HepG2 (cell line): ENCODE measurements around the gene ETFB. TPM values are rescaled to one million over a fixed set of nuclear protein-coding genes. Genes with fewer than 3 reads are reported as not detected.

Experiments
- AGO2 ChIP-seq: fragments of 200-400 bp; formaldehyde crosslinking; optimal IDR thresholded peaks from 2 replicates; pipeline ENCODE3; 2017; ENCODE audit warnings: mild to moderate bottlenecking, low read depth, low read length, moderate library complexity
- KLF13 ChIP-seq: sonication (generic); formaldehyde crosslinking; IDR thresholded peaks from 2 replicates; pipeline ENCODE4 v1.4.0; 2020; ENCODE audit warnings: mild to moderate bottlenecking, missing genetic modification reagents
- MYC ChIP-seq: sonication (generic); formaldehyde crosslinking; IDR thresholded peaks from 2 replicates; pipeline ENCODE4 v1.9.0; 2021; ENCODE audit warnings: missing genetic modification reagents, borderline replicate concordance
- PTBP1 ChIP-seq: fragments of 200-400 bp; formaldehyde crosslinking; IDR thresholded peaks from 2 replicates; pipeline ENCODE4 v1.6.1; 2018; ENCODE audit warnings: low read length, low read depth; ENCODE audit not compliant: poor library complexity, severe bottlenecking
- RFX5 ChIP-seq: IDR thresholded peaks from 2 replicates; pipeline ENCODE4 v1.6.1; 2011; ENCODE audit warnings: low read depth, low read length, improper control_type of control experiment
- TRIM24 ChIP-seq: sonication (generic); formaldehyde crosslinking; IDR thresholded peaks from 2 replicates; pipeline ENCODE4 v1.8.0; 2022; ENCODE audit warnings: mild to moderate bottlenecking, missing genetic modification reagents
- ZFP1 ChIP-seq: IDR thresholded peaks from 2 replicates; pipeline ENCODE4 v1.6.1; 2016
- ZMAT3 ChIP-seq: sonication (generic); formaldehyde crosslinking; conservative IDR thresholded peaks from 2 replicates; pipeline ENCODE4 v1.7.0; 2021; ENCODE audit warnings: missing genetic modification reagents
- ZNF207 ChIP-seq: fragments of 450-650 bp; IDR thresholded peaks from 2 replicates; pipeline ENCODE4 v1.6.1; 2016; ENCODE audit warnings: antibody characterized with exemption, borderline replicate concordance
- ZNF264 ChIP-seq: sonication (generic); formaldehyde crosslinking; IDR thresholded peaks from 2 replicates; pipeline ENCODE4 v1.4.0; 2020; ENCODE audit warnings: missing genetic modification reagents
- ZNF547 ChIP-seq: sonication (generic); formaldehyde crosslinking; IDR thresholded peaks from 2 replicates; pipeline ENCODE4 v1.5.1; 2020; ENCODE audit warnings: mild to moderate bottlenecking, missing genetic modification reagents
- ZNF746 ChIP-seq: sonication (generic); formaldehyde crosslinking; IDR thresholded peaks from 2 replicates; pipeline ENCODE4 v1.8.0; 2022; ENCODE audit warnings: mild to moderate bottlenecking, missing genetic modification reagents
- ZNF781 ChIP-seq: sonication (generic); formaldehyde crosslinking; IDR thresholded peaks from 2 replicates; pipeline ENCODE4 v1.5.1; 2020; ENCODE audit warnings: borderline replicate concordance, mild to moderate bottlenecking, missing genetic modification reagents; ENCODE audit errors: not compliant biosample characterization
- ZNF839 ChIP-seq: sonication (generic); formaldehyde crosslinking; IDR thresholded peaks from 2 replicates; pipeline ENCODE4 v1.4.0; 2020; ENCODE audit warnings: missing genetic modification reagents, mild to moderate bottlenecking, borderline replicate concordance
- polyA plus RNA-seq, 8 experiments: library from polyadenylated mRNA; depleted of rRNA in 3 of 8; stranded (reverse) in 7 of 8; unstranded in 1 of 8; fragments of >200 nt; fragmentation: Illumina TruSeq in 4 of 8; extraction: Trizol in 4 of 8; gene quantifications; 2 replicates each; pipeline versions ENCODE4 v1.2.1 to v1.2.3, GENCODE V29; 2011 to 2016; ENCODE audit warnings: low read depth in 4 of 8, missing spikeins in 1 of 8, mixed read lengths in 1 of 8; ENCODE audit not compliant: insufficient read depth in 1 of 8
- total RNA-seq, 5 experiments: library from RNA; depleted of rRNA; stranded (reverse); fragments of >200 nt; fragmentation: Illumina TruSeq; extraction: Trizol; gene quantifications; 2 replicates each; pipeline ENCODE4 v1.2.3, GENCODE V29; 2016; ENCODE audit warnings: low read depth in 1 of 5
- TF ChIP-seq, protein P1 (sequence below): IDR thresholded peaks from 2 replicates; pipeline ENCODE4 v1.6.1; 2016; ENCODE audit warnings: low read depth, borderline replicate concordance
- TF ChIP-seq, protein P2 (sequence below): sonication (generic); formaldehyde crosslinking; IDR thresholded peaks from one replicate; pipeline ENCODE4 v1.5.1; 2020; ENCODE audit warnings: mild to moderate bottlenecking, missing genetic modification reagents; ENCODE audit errors: not compliant biosample characterization
- TF ChIP-seq, protein P3 (sequence below): sonication (generic); formaldehyde crosslinking; IDR thresholded peaks from 2 replicates; pipeline ENCODE4 v1.8.0; 2023; ENCODE audit warnings: mild to moderate bottlenecking, missing genetic modification reagents
- TF ChIP-seq, protein P4 (sequence below): sonication (generic); formaldehyde crosslinking; IDR thresholded peaks from 2 replicates; pipeline ENCODE4 v1.4.0; 2020; ENCODE audit warnings: missing genetic modification reagents

ETFB gene
- total and polyA plus RNA-seq, 2 of the 13 experiments (the other 11 are each of a cell fraction or from before 2014, with no cell fraction given), result 678 to 1,314 TPM

DNA sequence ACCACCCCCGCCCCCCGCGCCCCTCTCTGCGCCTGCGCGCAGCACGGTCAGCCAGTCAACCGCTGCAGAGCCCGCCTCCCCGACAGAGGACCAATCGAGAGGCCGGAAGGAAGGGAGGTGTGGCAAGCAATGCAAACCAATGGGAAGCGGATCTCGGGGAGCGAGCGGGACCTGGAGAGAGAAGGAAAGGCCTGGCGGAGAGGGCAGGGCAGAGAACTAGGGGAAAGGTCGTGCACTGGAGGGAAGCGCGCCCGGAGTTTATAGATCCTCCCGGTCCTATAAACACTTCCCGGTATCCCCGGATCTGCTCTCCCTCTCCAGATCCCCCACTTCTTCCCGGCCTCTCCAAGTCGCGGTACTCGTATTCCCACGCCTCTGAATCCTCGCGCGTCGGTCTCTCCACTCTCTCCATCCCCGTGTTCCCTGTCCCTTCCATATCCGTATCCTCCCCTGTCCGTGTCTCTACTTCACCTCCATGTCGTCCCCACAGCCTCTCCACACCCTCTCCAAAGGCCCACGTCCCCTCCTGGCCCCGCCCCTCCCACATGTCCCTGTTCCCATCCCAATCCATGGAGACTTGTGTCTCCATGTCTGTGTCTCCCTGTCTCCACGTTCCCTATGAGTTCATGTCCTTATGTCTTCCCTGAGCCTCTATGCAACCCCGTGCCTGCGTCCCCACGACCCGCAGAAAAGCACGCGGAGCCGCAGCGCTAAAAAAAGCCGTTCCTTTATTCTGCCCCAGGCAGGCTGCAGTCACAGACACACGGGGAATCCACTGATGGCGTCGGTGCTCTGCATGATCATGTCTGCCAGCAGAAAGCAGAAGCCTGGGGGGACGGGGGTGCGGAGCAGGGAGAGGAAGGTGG lies 434 bp upstream of the ETFB start (continued):
- TF ChIP-seq ZNF839 (CRISPR knock-in tag) (no peak), ZNF746 (CRISPR knock-in tag) (no peak), KLF13 (no peak), RFX5 (no peak; the same call in none of the 2 replicates), AGO2 (peak; percentile 98), TRIM24 (CRISPR knock-in tag) (no peak), ZNF781 (CRISPR knock-in tag) (no peak), MYC (CRISPR knock-in tag) (no peak), ZNF264 (CRISPR knock-in tag) (no peak), PTBP1 (peak; percentile 25), ZMAT3 (CRISPR knock-in tag) (no peak; the same call in 1 of the 2 replicates), ZFP1 (CRISPR knock-in tag) (no peak), ZNF207 (no peak), ZNF547 (no peak)
- TF ChIP-seq, protein P1, sequence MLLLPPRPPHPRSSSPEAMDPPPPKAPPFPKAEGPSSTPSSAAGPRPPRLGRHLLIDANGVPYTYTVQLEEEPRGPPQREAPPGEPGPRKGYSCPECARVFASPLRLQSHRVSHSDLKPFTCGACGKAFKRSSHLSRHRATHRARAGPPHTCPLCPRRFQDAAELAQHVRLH (CRISPR knock-in tag), result no peak
- TF ChIP-seq, protein P2, sequence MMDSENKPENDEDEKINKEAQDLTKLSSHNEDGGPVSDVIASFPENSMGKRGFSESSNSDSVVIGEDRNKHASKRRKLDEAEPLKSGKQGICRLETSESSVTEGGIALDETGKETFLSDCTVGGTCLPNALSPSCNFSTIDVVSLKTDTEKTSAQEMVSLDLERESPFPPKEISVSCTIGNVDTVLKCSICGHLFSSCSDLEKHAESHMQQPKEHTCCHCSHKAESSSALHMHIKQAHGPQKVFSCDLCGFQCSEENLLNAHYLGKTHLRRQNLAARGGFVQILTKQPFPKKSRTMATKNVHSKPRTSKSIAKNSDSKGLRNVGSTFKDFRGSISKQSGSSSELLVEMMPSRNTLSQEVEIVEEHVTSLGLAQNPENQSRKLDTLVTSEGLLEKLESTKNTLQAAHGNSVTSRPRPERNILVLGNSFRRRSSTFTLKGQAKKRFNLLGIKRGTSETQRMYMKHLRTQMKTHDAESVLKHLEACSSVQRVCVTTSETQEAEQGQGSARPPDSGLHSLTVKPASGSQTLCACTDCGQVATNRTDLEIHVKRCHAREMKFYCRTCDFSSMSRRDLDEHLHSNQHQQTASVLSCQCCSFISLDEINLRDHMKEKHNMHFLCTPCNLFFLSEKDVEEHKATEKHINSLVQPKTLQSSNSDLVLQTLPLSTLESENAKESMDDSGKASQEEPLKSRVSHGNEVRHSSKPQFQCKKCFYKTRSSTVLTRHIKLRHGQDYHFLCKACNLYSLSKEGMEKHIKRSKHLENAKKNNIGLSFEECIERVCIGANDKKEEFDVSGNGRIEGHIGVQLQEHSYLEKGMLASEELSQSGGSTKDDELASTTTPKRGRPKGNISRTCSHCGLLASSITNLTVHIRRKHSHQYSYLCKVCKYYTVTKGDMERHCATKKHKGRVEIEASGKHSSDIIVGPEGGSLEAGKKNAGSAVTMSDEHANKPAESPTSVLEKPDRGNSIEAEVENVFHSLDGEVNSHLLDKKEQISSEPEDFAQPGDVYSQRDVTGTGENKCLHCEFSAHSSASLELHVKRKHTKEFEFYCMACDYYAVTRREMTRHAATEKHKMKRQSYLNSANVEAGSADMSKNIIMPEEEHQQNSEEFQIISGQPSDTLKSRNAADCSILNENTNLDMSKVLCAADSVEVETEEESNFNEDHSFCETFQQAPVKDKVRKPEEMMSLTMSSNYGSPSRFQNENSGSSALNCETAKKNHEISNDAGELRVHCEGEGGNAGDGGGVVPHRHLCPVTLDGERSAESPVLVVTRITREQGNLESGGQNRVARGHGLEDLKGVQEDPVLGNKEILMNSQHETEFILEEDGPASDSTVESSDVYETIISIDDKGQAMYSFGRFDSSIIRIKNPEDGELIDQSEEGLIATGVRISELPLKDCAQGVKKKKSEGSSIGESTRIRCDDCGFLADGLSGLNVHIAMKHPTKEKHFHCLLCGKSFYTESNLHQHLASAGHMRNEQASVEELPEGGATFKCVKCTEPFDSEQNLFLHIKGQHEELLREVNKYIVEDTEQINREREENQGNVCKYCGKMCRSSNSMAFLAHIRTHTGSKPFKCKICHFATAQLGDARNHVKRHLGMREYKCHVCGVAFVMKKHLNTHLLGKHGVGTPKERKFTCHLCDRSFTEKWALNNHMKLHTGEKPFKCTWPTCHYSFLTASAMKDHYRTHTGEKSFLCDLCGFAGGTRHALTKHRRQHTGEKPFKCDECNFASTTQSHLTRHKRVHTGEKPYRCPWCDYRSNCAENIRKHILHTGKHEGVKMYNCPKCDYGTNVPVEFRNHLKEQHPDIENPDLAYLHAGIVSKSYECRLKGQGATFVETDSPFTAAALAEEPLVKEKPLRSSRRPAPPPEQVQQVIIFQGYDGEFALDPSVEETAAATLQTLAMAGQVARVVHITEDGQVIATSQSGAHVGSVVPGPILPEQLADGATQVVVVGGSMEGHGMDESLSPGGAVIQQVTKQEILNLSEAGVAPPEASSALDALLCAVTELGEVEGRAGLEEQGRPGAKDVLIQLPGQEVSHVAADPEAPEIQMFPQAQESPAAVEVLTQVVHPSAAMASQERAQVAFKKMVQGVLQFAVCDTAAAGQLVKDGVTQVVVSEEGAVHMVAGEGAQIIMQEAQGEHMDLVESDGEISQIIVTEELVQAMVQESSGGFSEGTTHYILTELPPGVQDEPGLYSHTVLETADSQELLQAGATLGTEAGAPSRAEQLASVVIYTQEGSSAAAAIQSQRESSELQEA (CRISPR knock-in tag), result no peak
- TF ChIP-seq, protein P3, sequence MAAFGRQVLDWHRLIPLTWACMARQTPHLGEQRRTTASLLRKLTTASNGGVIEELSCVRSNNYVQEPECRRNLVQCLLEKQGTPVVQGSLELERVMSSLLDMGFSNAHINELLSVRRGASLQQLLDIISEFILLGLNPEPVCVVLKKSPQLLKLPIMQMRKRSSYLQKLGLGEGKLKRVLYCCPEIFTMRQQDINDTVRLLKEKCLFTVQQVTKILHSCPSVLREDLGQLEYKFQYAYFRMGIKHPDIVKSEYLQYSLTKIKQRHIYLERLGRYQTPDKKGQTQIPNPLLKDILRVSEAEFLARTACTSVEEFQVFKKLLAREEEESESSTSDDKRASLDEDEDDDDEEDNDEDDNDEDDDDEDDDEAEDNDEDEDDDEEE (CRISPR knock-in tag), result peak; percentile 7; the same call in 1 of the 2 replicates
- TF ChIP-seq, protein P4, sequence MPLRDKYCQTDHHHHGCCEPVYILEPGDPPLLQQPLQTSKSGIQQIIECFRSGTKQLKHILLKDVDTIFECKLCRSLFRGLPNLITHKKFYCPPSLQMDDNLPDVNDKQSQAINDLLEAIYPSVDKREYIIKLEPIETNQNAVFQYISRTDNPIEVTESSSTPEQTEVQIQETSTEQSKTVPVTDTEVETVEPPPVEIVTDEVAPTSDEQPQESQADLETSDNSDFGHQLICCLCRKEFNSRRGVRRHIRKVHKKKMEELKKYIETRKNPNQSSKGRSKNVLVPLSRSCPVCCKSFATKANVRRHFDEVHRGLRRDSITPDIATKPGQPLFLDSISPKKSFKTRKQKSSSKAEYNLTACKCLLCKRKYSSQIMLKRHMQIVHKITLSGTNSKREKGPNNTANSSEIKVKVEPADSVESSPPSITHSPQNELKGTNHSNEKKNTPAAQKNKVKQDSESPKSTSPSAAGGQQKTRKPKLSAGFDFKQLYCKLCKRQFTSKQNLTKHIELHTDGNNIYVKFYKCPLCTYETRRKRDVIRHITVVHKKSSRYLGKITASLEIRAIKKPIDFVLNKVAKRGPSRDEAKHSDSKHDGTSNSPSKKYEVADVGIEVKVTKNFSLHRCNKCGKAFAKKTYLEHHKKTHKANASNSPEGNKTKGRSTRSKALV (CRISPR knock-in tag), result no peak
